ENCODE measurements around the gene HSD11B1L.
A peak's percentile ranks its signal among the peaks of the same experiment; 100 is the strongest.

Gene HSD11B1L

DNA sequence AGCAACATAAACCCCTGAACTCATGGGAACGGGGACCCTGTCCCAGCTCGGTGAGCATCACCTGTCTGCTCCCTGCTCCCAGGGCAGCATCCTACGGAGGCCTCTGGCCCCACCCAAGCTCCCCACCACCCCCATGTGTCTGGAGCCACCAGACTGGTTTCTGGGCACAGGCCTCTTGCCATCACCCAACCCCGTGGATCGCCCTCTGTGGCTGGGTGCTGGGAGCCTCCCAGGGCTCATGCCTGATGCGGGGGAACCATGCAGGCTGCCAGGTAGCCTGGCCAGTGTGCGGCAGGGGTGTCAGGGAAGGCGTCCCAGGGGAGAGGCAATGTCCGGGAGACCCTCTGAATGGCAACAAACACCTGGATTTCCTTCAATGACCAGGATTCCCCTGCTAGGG, 3.2 kb upstream of the HSD11B1L start:
- no peak overlapping the region for H3K9ac ChIP-seq (ENCODE audit: low read length)
- no peaks in the 10 kb centered on the region for H3K9me3 ChIP-seq (ENCODE audit: control insufficient read depth, insufficient read depth, low read depth, low read length)
- no peak overlapping the region for H3K27ac ChIP-seq (ENCODE audit: low read depth, low read length)
- no peak overlapping the region for H3K4me3 ChIP-seq (ENCODE audit: low read depth, low read length)
- no peaks in the 10 kb centered on the region for H3K27me3 ChIP-seq (ENCODE audit: control insufficient read depth, insufficient read depth, low read length)
- H3K36me3 ChIP-seq (ENCODE audit: control insufficient read depth, insufficient read depth, low read length) = peaks cover 8% of the 10 kb centered on the region; the same call in 1 of the 2 replicates
- peaks cover 8% of the 10 kb centered on the region; the same call in 1 of the 2 replicates for H3K4me1 ChIP-seq (ENCODE audit: control insufficient read depth, insufficient read depth, low read length)

DNA sequence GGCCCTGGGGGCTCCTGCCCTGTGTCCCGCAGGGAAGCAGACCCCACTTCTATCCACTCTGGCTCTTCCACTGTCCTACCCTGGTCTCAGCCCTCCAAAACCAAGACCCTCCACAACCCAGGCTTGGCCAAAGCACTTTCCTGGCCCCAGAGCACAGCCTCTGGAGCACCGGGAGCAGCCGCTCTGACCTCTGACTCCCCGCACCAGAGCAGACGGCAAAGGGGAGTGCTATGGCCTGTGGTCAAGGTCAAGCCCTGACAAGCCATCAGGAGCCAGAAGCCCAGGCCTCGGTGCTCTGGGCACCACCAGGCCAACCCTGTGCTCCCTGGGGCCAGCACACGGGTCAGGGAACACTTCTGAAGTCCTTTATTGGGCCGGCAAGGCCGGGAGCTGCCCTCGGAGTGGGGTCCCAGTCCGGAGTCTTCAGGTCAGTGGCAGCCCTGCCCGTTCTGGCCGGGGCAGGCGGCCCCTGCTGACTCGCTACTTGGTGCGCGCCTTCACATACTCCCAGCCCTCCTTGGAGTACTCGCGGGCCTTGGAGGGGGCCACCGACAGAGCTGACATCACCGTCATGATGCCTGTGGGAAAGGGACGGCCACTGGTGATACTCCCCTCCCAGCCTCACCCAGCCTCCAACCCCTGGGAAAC, 2.6 kb upstream of the HSD11B1L start:
- H3K27me3 ChIP-seq (ENCODE audit: control insufficient read depth, insufficient read depth, low read length) = no peaks in the 10 kb centered on the region
- H3K9ac ChIP-seq (ENCODE audit: low read length) = no peak overlapping the region
- H3K9me3 ChIP-seq (ENCODE audit: control insufficient read depth, insufficient read depth, low read depth, low read length) = no peaks in the 10 kb centered on the region
- H3K27ac ChIP-seq (ENCODE audit: low read depth, low read length) = no peak overlapping the region
- H3K4me1 ChIP-seq (ENCODE audit: control insufficient read depth, insufficient read depth, low read length) = peaks cover 8% of the 10 kb centered on the region; the same call in 1 of the 2 replicates
- no peak overlapping the region for H3K4me3 ChIP-seq (ENCODE audit: low read depth, low read length)
- peaks cover 3% of the 10 kb centered on the region; the same call in 1 of the 2 replicates for H3K36me3 ChIP-seq (ENCODE audit: control insufficient read depth, insufficient read depth, low read length)

DNA sequence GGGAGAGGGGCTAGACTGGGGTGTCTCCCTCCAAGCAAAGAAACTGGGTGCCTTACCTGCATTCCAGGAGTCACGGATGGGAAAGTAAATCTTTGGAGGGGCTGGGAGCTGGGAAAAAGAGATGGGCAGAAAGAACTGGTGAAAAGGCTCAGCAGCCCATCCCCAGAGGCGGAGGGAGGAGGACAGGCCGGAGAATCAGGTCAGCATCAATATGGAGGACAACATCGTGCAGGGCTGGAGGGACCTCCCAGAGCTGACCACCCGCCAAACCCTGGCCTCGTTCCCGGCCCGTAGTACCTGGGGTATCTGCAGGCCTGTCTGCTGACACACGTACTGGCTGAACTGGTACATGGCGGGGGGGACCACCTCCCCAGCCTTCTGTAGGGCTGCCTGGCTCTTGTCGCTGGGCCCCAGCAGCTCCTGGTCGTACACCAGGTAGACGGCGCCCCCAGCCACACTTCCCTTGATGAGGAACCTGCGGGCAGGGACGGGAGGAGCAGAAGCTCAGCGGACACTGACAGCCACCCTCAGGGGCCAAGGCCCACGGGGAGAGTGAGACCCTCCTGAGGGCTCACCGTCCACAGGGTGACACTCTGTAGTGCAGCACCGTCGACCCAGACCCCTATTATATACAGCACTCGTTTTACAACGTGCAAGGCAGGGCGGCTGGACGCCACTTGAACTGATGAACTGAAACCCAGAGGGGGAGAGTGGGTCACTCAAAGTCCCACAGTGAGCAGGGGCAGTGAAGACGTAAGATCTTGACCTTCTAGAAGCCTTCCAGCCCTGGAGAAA, 1.3 kb upstream of the HSD11B1L start:
- Histone ChIP-seq H3K27me3 (ENCODE audit: control insufficient read depth, insufficient read depth, low read length) (no peaks in the 10 kb centered on the region), H3K9me3 (ENCODE audit: control insufficient read depth, insufficient read depth, low read depth, low read length) (no peaks in the 10 kb centered on the region), H3K4me3 (ENCODE audit: low read depth, low read length) (peak overlapping the region; percentile 80), H3K27ac (ENCODE audit: low read depth, low read length) (no peak overlapping the region), H3K36me3 (ENCODE audit: control insufficient read depth, insufficient read depth, low read length) (no peaks in the 10 kb centered on the region), H3K4me1 (ENCODE audit: control insufficient read depth, insufficient read depth, low read length) (peaks cover 8% of the 10 kb centered on the region; the same call in 1 of the 2 replicates), H3K9ac (ENCODE audit: low read length) (peak overlapping the region; percentile 71)

DNA sequence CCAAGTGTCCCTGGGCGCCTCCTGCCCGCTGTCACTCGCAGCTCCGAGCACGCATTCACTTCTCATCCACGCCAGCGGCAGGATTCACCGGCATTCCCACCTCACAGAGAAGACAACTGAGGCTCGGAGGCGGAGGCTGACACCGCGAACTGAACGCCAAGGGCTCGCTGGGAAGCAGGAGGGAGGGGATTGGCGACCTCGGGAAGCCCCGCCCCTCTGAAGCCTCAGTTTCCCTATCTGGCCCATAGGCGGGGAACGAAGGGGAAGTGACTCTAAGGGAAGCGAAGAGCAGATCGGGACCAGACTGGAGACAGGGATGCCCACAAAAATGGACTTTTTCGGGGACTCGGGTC, 767 bp upstream of the HSD11B1L start:
- H3K36me3 ChIP-seq (ENCODE audit: control insufficient read depth, insufficient read depth, low read length) = no peaks in the 10 kb centered on the region
- peak overlapping the region; percentile 80 for H3K4me3 ChIP-seq (ENCODE audit: low read depth, low read length)
- H3K4me1 ChIP-seq (ENCODE audit: control insufficient read depth, insufficient read depth, low read length) = peaks cover 8% of the 10 kb centered on the region; the same call in 1 of the 2 replicates
- no peaks in the 10 kb centered on the region for H3K27me3 ChIP-seq (ENCODE audit: control insufficient read depth, insufficient read depth, low read length)
- H3K9ac ChIP-seq (ENCODE audit: low read length) = peak overlapping the region; percentile 71
- H3K27ac ChIP-seq (ENCODE audit: low read depth, low read length) = peak overlapping the region; percentile 8; the same call in 1 of the 2 replicates
- H3K9me3 ChIP-seq (ENCODE audit: control insufficient read depth, insufficient read depth, low read depth, low read length) = no peaks in the 10 kb centered on the region

DNA sequence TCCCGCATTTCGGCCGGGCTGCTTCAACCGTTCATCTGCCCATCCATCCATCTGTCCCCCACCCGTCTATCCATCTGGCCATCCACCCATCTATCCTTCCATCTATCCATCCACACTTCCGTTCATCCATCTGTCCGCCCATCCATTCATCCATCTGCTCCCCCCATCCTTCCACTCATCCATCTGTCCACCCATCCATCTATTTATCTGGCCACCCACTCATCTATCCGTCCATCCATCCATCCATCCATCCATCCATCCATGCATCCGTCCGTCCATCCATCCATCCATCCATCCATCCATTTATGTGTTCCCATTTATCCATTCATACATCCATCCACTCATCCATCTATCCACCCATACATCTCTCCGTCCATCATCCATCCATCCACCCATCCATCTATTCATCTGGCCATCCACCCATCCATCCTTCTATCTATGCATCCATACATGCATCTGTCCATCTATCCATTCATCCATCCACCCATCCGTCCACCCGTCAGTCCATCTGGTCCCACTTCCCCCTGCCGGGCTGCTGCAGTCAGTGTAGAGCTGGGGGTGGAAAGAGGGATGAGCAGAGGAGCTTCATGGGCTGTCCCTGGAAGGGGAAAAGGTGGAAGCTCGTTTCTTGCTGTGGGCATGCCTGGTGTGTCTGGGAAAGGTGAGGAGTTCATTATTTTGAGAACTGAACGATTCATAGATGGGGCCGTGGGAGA, 722 bp downstream of the HSD11B1L start:
- Histone ChIP-seq H3K4me3 (ENCODE audit: low read depth, low read length) (peak overlapping the region; percentile 80), H3K27ac (ENCODE audit: low read depth, low read length) (no peak overlapping the region), H3K4me1 (ENCODE audit: control insufficient read depth, insufficient read depth, low read length) (peaks cover 8% of the 10 kb centered on the region; the same call in 1 of the 2 replicates), H3K9me3 (ENCODE audit: control insufficient read depth, insufficient read depth, low read depth, low read length) (no peaks in the 10 kb centered on the region), H3K36me3 (ENCODE audit: control insufficient read depth, insufficient read depth, low read length) (no peaks in the 10 kb centered on the region), H3K27me3 (ENCODE audit: control insufficient read depth, insufficient read depth, low read length) (no peaks in the 10 kb centered on the region), H3K9ac (ENCODE audit: low read length) (no peak overlapping the region)

DNA sequence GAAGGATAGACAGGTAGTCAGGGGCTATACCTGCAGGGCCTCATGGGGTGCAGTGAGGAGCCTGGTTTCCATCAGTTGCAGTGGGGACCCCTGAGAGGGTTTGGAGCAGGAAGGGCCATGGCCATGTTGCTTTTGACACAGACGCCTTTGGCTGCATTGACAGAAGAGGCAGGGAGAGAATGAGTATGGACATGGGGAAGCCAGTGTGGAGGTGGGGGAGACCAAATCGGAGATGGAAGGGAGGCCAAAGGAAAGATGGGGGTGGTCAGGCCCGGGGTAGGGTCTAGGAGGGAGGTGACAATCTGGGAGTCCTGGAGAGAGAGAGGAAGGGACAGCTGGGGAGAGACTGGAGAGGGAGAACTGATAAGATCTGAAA, 1.3 kb downstream of the HSD11B1L start:
- Histone ChIP-seq H3K9ac (ENCODE audit: low read length) (no peak overlapping the region), H3K27me3 (ENCODE audit: control insufficient read depth, insufficient read depth, low read length) (no peaks in the 10 kb centered on the region)

DNA sequence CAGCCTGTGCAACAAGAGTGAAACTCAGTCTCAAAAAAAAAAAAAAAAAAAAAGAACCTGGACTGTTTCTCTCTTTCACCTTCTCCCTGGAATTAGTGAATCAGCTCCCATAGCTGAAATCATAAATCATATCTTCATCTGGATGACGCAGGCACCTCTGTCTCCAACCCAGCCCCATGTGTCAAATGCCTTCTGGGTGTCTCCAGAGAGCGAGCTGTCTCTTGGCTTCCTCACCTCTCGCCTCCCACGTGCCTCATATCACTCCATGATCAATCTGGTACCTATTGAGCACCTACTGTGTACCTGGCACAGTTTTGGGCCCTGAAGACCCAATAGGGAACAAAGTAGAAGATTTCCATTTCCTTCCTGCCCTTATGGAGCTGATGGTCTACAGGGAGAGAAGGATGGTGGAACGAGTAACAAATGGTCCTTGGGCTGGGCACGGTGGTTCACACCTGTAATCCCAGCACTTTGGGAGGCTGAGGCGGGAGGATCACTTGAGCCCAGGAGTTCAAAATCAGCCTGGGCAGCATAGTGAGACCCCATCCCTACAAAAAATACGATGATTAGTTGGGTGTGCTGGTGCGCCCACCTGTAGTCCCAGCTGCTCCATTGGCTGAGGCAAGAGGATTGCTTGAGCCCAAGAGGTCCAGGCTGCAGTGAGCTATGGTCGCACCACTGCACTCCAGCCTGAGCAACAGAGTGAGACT, 2.5 kb downstream of the HSD11B1L start:
- Histone ChIP-seq H3K27ac (ENCODE audit: low read depth, low read length) (no peak overlapping the region), H3K27me3 (ENCODE audit: control insufficient read depth, insufficient read depth, low read length) (no peaks in the 10 kb centered on the region), H3K4me3 (ENCODE audit: low read depth, low read length) (no peak overlapping the region), H3K4me1 (ENCODE audit: control insufficient read depth, insufficient read depth, low read length) (peaks cover 8% of the 10 kb centered on the region; the same call in 1 of the 2 replicates), H3K9me3 (ENCODE audit: control insufficient read depth, insufficient read depth, low read depth, low read length) (no peaks in the 10 kb centered on the region), H3K36me3 (ENCODE audit: control insufficient read depth, insufficient read depth, low read length) (no peaks in the 10 kb centered on the region), H3K9ac (ENCODE audit: low read length) (no peak overlapping the region)

More for the DNA sequence above, 1.3 kb downstream of the HSD11B1L start:
- Histone ChIP-seq H3K4me1 (ENCODE audit: control insufficient read depth, insufficient read depth, low read length) (peaks cover 8% of the 10 kb centered on the region; the same call in 1 of the 2 replicates), H3K4me3 (ENCODE audit: low read depth, low read length) (no peak overlapping the region), H3K9me3 (ENCODE audit: control insufficient read depth, insufficient read depth, low read depth, low read length) (no peaks in the 10 kb centered on the region), H3K27ac (ENCODE audit: low read depth, low read length) (no peak overlapping the region), H3K36me3 (ENCODE audit: control insufficient read depth, insufficient read depth, low read length) (no peaks in the 10 kb centered on the region)

DNA sequence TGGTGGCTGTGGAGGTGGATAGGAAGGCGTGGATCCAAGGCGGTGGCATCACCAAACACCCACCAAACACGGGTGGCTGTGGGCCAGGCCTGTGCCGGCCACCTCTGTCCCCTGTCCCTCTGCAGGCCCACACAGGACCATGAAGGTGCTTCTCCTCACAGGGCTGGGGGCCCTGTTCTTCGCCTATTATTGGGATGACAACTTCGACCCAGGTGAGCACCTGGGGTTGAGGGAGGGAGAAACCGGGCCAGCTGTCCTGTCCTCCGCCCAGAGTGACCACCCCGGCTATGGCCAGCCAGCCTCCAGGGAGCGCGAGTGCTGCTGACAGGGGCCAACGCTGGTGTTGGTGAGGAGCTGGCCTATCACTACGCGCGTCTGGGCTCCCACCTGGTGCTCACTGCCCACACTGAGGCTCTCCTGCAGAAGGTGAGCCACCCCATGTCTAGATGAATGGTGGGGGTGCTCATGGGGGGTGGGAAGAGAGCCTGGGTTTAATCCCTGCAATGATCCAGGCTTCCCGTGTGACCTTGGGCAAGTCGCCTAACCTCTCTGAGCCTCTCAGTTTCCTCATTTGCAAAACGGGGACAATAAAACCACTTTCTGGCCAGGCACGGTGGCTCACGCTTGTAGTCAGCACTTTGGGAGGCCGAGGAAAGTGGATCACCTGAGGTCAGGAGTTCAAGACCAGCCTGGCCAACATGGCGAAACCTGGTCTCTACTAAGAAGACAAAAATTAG, 4.0 kb downstream of the HSD11B1L start:
- no peak overlapping the region for H3K9ac ChIP-seq (ENCODE audit: low read length)
- H3K36me3 ChIP-seq (ENCODE audit: control insufficient read depth, insufficient read depth, low read length) = no peaks in the 10 kb centered on the region
- H3K27ac ChIP-seq (ENCODE audit: low read depth, low read length) = no peak overlapping the region
- H3K27me3 ChIP-seq (ENCODE audit: control insufficient read depth, insufficient read depth, low read length) = no peaks in the 10 kb centered on the region
- H3K4me3 ChIP-seq (ENCODE audit: low read depth, low read length) = no peak overlapping the region
- no peaks in the 10 kb centered on the region for H3K9me3 ChIP-seq (ENCODE audit: control insufficient read depth, insufficient read depth, low read depth, low read length)
- 0 out of 2 replicates have a peak, but pooled peaks cover 4% of the 10 kb centered on the region for H3K4me1 ChIP-seq (ENCODE audit: control insufficient read depth, insufficient read depth, low read length)

DNA sequence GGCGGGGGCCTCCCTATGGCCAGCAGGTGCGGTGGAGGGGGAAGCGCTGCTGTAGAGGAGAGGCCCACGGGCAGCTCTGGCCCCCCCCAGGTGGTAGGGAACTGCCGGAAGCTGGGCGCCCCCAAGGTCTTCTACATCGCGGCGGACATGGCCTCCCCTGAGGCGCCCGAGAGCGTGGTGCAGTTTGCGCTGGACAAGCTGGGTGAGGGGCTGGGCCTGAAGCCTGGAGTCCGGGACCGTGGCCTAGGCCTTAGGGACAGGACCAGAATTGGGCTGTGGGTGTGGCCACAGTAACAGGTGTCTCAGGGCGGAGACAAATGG, 5.5 kb downstream of the HSD11B1L start:
- Histone ChIP-seq H3K9ac (ENCODE audit: low read length) (no peak overlapping the region), H3K27ac (ENCODE audit: low read depth, low read length) (no peak overlapping the region), H3K4me1 (ENCODE audit: control insufficient read depth, insufficient read depth, low read length) (0 out of 2 replicates have a peak, but pooled peaks cover 2% of the 10 kb centered on the region), H3K27me3 (ENCODE audit: control insufficient read depth, insufficient read depth, low read length) (no peaks in the 10 kb centered on the region), H3K9me3 (ENCODE audit: control insufficient read depth, insufficient read depth, low read depth, low read length) (no peaks in the 10 kb centered on the region), H3K4me3 (ENCODE audit: low read depth, low read length) (peak overlapping the region; percentile 81), H3K36me3 (ENCODE audit: control insufficient read depth, insufficient read depth, low read length) (peaks cover 10% of the 10 kb centered on the region)

DNA sequence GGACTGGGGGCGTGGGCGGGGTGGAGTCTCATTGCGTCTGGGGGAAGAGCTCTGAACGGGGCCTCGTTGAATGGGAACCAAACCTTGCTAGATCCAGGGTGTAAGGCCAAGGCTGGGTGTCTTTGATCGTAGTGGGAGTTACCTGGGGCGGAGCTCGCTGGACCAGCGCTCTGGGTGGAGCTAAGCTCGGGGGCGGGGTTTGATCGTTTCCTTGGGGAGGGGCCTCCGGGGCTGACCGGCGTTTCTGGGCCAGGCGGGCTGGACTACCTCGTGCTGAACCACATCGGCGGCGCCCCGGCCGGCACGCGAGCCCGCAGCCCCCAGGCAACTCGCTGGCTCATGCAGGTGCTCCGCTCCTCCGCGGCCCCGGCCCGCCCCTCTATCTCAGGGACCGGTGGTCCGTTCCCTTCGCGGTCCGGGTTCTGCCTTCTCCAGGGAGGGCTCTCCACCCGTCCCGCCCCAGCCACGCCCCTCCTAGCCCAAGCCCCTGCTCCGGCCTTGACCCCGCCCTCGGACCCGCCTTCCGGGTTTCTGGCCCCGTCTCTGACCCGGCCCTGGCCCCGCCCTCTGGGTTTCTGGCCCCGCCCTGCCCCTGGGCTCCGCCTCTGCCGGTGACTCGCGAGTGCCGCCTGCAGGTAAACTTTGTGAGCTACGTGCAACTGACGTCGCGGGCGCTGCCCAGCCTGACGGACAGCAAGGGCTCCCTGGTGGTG, 6.0 kb downstream of the HSD11B1L start:
- Histone ChIP-seq H3K4me3 (ENCODE audit: low read depth, low read length) (peak overlapping the region; percentile 81), H3K9me3 (ENCODE audit: control insufficient read depth, insufficient read depth, low read depth, low read length) (no peaks in the 10 kb centered on the region), H3K36me3 (ENCODE audit: control insufficient read depth, insufficient read depth, low read length) (peaks cover 15% of the 10 kb centered on the region), H3K9ac (ENCODE audit: low read length) (no peak overlapping the region), H3K27me3 (ENCODE audit: control insufficient read depth, insufficient read depth, low read length) (no peaks in the 10 kb centered on the region), H3K4me1 (ENCODE audit: control insufficient read depth, insufficient read depth, low read length) (0 out of 2 replicates have a peak, but pooled peaks cover under 1% of the 10 kb centered on the region), H3K27ac (ENCODE audit: low read depth, low read length) (no peak overlapping the region)
